Stimulated activated naive B cell treated with anti-CD40 and anti-IgM and Interleukin-4, amounts not matched to agents 10 μg/mL and 1 μg/mL and 100 μg/mL, for 72 hours (primary cell): Measurements from ENCODE around the gene RNASEH1.
A peak's percentile ranks its signal among the peaks of the same experiment; 100 is the strongest.
"Not testable (repeated sequence)": the region's sequence is repeated elsewhere in the genome, so short reads cannot be mapped to it uniquely, and the experiment has no call there.

ENCODE experiments used
- ATAC-seq, 2 donors: fragments of 150-1000 bp; cut with Tn5 transposase; replicated peaks; 2 replicates each; pipeline ENCODE4 v1.10.0; 2021; ENCODE audit warnings: moderate library complexity in 1 of 2
- DNase-seq: peaks from one replicate; pipeline ENCODE4 v3.0.0; 2021
- H3K27ac Mint-ChIP-seq: one replicate; pipeline ENCODE4 v1.8.0; 2022; ENCODE audit warnings: mild to moderate bottlenecking, mixed read lengths
- H3K27me3 Mint-ChIP-seq, 2 donors: one replicate each; pipeline ENCODE4 v1.8.0; 2022; ENCODE audit warnings: mixed read lengths in 2 of 2
- H3K36me3 Mint-ChIP-seq, 2 donors: one replicate each; pipeline ENCODE4 v1.8.0; 2022; ENCODE audit warnings: mixed read lengths in 2 of 2, mild to moderate bottlenecking in 1 of 2
- H3K4me1 Mint-ChIP-seq, 2 donors: one replicate each; pipeline ENCODE4 v1.8.0; 2022; ENCODE audit warnings: mixed read lengths in 2 of 2, mild to moderate bottlenecking in 1 of 2
- H3K4me3 Mint-ChIP-seq, 2 donors: one replicate each; pipeline ENCODE4 v1.8.0; 2022; ENCODE audit warnings: mild to moderate bottlenecking in 2 of 2, mixed read lengths in 2 of 2, moderate library complexity in 1 of 2
- H3K9me3 Mint-ChIP-seq, 2 donors: one replicate each; pipeline ENCODE4 v1.8.0; 2022; ENCODE audit warnings: mixed read lengths in 2 of 2, mild to moderate bottlenecking in 1 of 2

RNASEH1 gene

DNA sequence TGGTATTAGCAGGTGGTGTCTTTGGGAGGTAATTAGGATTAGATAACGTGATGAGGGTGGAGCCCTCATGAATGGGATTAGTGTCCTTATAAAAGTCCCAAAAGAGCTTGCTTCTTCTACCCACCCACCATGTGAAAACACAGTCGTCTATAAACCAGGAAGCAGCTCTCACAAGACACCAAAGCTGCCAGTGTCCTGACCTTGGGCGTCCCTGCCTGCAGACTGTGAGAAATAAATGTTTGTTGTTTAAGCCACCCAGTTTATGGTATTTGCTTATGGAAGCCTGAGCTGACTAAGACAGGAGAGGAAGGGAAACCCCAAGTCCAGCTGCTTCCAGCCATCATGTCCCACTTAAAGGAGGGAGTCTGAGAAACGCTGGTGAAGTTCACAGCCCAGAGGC lies 52.4 kb downstream of the RNASEH1 start:
- H3K9me3 Mint-ChIP-seq: peaks cover 4 to 7% of the 10 kb centered on the region in 2 donors
- H3K36me3 Mint-ChIP-seq: peaks cover 46 to 74% of the 10 kb centered on the region in 2 donors
- DNase-seq (no peak), ATAC-seq (no peak)
- H3K27ac Mint-ChIP-seq: peak overlapping the region; percentile 17
- H3K27me3 Mint-ChIP-seq: no peaks in the 10 kb centered on the region
- peaks cover 0 to 3% of the 10 kb centered on the region in 2 donors for H3K4me1 Mint-ChIP-seq
- H3K4me3 Mint-ChIP-seq: no peak overlapping the region

DNA sequence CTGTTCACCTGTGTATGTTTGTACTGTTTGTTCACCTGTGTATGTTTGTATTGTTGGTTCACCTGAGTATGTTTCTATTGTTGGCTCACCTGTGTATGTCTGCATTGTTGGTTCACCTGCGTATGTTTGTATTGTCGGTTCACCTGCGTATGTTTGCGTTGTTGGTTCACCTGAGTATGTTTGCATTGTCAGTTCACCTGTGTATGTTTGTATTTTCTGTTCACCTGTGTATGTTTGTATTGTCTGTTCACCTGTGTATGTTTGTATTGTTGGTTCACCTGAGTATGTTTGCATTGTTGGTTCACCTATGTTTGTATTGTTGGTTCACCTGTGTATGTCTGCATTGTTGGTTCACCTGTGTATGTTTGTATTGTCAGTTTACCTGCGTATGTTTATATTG lies 53.4 kb downstream of the RNASEH1 start:
- no peak for ATAC-seq
- no peak overlapping the region for H3K4me3 Mint-ChIP-seq
- H3K27me3 Mint-ChIP-seq: no peaks in the 10 kb centered on the region
- DNase-seq: no peak
- H3K36me3 Mint-ChIP-seq: peaks cover 43 to 73% of the 10 kb centered on the region in 2 donors
- H3K27ac Mint-ChIP-seq: no peak overlapping the region
- peaks cover 4 to 7% of the 10 kb centered on the region in 2 donors for H3K9me3 Mint-ChIP-seq
- peaks cover 0 to 3% of the 10 kb centered on the region in 2 donors for H3K4me1 Mint-ChIP-seq

DNA sequence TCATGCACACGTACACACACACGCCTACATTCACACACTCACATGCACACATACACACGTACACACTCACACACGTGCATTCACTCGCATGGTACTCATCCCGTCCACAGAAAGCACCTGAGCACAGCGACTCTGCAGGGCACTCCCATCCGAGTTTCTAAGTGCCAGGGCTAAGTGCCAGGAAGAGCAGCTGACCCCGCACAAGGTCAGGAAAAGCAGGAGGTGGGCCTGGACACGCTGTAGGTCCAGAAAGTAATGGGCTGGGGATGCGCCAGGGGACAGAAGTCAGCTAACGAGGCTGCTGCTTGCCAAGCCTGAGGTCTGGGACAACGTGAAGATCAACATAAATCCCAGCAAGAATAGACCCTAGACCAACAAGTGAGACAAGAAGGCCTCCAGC lies 54.6 kb downstream of the RNASEH1 start:
- ATAC-seq: no peak
- Mint-ChIP-seq H3K9me3 (peaks cover 1 to 5% of the 10 kb centered on the region in 2 donors), H3K27ac (no peak overlapping the region), H3K4me1 (peaks cover 0 to 3% of the 10 kb centered on the region in 2 donors), H3K4me3 (no peak overlapping the region), H3K36me3 (peaks cover 49 to 75% of the 10 kb centered on the region in 2 donors), H3K27me3 (no peaks in the 10 kb centered on the region)
- DNase-seq: no peak

DNA sequence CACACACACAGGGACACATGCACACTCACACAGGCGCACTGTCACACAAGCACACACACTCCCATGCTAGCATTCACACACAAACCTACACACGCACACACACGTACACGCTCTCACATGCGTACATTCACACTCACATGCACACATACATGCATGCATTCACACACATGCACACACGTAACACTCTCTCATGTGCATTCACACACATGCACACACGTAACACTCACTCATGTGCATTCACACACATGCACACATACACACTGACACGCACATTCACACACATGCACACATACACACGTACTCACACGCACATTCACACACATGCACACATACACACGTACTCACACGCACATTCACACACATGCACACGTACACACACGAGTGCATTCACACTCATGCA lies 55.1 kb downstream of the RNASEH1 start:
- Mint-ChIP-seq H3K9me3 (peaks cover 0 to 3% of the 10 kb centered on the region in 2 donors), H3K4me1 (peaks cover 0 to 3% of the 10 kb centered on the region in 2 donors), H3K36me3 (peaks cover 49 to 77% of the 10 kb centered on the region in 2 donors), H3K27ac (no peak overlapping the region), H3K4me3 (no peak overlapping the region), H3K27me3 (no peaks in the 10 kb centered on the region)
- ATAC-seq: no peak
- no peak for DNase-seq

DNA sequence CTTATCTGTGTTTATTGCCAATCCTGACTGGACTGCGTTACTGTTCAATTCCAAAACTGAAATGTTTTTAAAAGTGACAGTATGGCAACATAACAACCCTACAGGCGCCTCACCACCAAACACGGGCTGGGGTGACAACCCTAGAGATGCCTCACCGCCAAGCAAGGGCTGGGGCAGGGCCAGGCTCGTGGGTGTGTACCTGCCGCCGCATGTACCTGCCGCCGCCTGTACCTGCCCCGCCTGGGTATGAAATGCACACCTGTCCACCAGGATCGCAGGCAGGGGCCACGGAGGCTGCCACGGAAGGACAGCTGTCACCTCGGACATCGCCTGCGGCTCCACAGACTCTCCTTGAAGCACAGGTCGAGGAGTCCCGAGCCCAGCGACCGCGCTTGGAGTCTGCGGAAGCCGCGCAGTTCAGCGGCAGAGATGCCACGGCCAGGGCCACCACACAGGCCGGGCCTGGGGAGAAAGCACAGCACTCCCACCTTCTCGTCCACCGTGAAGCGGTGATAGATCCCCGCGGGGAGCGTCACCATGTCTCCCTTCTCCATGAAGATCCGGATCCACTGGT lies 57.7 kb downstream of the RNASEH1 start:
- no peak for DNase-seq
- H3K4me3 Mint-ChIP-seq: no peak overlapping the region
- no peaks in the 10 kb centered on the region for H3K27me3 Mint-ChIP-seq
- H3K9me3 Mint-ChIP-seq: no peaks in the 10 kb centered on the region
- peaks cover 0 to 3% of the 10 kb centered on the region in 2 donors for H3K4me1 Mint-ChIP-seq
- no peak for ATAC-seq
- H3K27ac Mint-ChIP-seq: no peak overlapping the region
- peaks cover 45 to 72% of the 10 kb centered on the region in 2 donors for H3K36me3 Mint-ChIP-seq

DNA sequence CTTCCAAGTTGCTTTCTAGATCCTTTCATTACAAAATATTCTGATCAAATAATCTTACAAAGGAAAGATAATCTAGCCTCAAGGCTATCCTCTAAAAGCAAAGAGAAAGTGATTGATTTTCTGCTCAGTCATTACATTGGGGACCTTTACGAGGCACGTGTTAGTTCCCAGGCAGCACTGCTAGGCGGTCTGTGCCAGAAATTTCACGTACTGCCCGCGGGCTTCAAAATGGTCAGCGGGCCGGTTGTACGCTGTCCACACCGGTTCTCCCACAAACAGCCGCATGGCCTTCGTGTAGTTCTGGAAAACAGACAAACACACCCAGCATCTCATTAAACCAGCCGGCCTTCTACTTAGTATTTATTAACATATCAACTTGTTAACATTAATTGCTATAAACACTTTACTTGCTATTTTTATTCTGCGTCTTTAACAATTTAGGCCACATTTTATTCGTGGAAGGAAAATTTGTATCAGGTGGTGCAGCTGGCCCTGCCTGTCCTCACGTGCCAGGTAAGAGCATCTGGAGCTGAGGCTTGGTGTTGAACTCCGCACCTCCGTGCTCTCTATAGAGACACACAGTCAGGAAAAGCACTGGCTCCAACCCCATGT lies 59.2 kb downstream of the RNASEH1 start:
- DNase-seq (no peak), ATAC-seq (no peak)
- H3K4me1 Mint-ChIP-seq: peaks cover 0 to 2% of the 10 kb centered on the region in 2 donors
- peaks cover 40 to 64% of the 10 kb centered on the region in 2 donors for H3K36me3 Mint-ChIP-seq
- H3K9me3 Mint-ChIP-seq: no peaks in the 10 kb centered on the region
- H3K27me3 Mint-ChIP-seq: no peaks in the 10 kb centered on the region
- H3K4me3 Mint-ChIP-seq: no peak overlapping the region
- no peak overlapping the region for H3K27ac Mint-ChIP-seq

DNA sequence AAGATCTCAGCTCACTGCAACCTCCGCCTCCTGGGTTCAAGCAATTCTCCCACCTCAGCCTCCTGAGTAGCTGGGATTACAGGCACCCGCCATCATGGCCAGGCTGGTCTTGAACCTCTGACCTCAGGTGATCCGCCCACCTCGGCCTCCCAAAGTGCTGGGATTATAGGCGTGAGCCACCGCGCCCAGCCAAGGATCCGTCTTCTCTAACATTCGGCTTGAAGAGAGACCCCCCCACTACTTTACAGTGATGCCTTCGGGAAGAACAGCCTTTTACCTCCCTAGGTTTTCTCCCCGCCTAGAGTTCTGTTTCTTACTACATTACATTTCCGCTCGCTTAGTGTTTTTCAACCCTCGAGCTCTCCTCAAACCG lies 61.4 kb downstream of the RNASEH1 start:
- not testable (repeated sequence) for ATAC-seq, H3K9me3 Mint-ChIP-seq, H3K27me3 Mint-ChIP-seq, H3K4me1 Mint-ChIP-seq, H3K4me3 Mint-ChIP-seq, DNase-seq
- peaks cover 30 to 46% of the 10 kb centered on the region in 2 donors for H3K36me3 Mint-ChIP-seq
- H3K27ac Mint-ChIP-seq: peak overlapping the region; percentile 34
